Panc1 (cell line): Measurements from ENCODE around the gene CCL25. TPM values are rescaled to one million over a fixed set of nuclear protein-coding genes. Genes with fewer than 3 reads are reported as not detected.

Experiments used
- ATAC-seq: fragments of 200-7000 bp; cut with Tn5 transposase; 2 replicates; pipeline ENCODE4 v1.9.1; 2020; ENCODE audit warnings: mild to moderate bottlenecking, moderate library complexity
- BruUV-seq: library from RNA; stranded (reverse); fragments of 400-500 nt; replicated peaks from 2 replicates; lab custom pipeline; 2021; lab: Mats Ljungman, UMichigan
- CTCF ChIA-PET: fragments of 300-600 bp; sonication (Branson Sonifier 250); formaldehyde crosslinking; loops from one replicate; lab custom pipeline; 2022; ENCODE audit warnings: antibody characterized with exemption; lab: Charles Lee
- POLR2A ChIA-PET: fragments of 300-600 bp; sonication (Branson Sonifier 250); formaldehyde crosslinking; loops from one replicate; lab custom pipeline; 2022; ENCODE audit warnings: antibody characterized with exemption; lab: Charles Lee
- DNase-seq: peaks from one replicate; pipeline ENCODE4 v3.0.0-alpha.2; 2010; ENCODE audit warnings: low read depth, low spot score
- H3K27ac ChIP-seq: 2 replicates; pipeline ENCODE4 v1.5.1; 2011; ENCODE audit warnings: mild to moderate bottlenecking, low read length, inconsistent platforms
- H3K27me3 ChIP-seq: fragments of 200-500 bp; sonication (Bioruptor generic); 2 replicates; pipeline ENCODE4 v1.6.0; 2014; ENCODE audit warnings: low read length, inconsistent platforms; ENCODE audit not compliant: control insufficient read depth, insufficient read depth
- H3K36me3 ChIP-seq: fragments of 200-500 bp; sonication (Bioruptor generic); 2 replicates; pipeline ENCODE4 v1.5.1; 2014; ENCODE audit warnings: inconsistent platforms, mild to moderate bottlenecking, low read length, moderate library complexity; ENCODE audit not compliant: control insufficient read depth, insufficient read depth
- H3K4me1 ChIP-seq: 2 replicates; pipeline ENCODE4 v1.5.1; 2011; ENCODE audit warnings: inconsistent platforms, mild to moderate bottlenecking, low read length, moderate library complexity; ENCODE audit not compliant: control insufficient read depth, insufficient read depth
- H3K4me3 ChIP-seq, 2 experiments: 2 replicates each; pipeline ENCODE4 v1.5.1; 2011 to 2012; ENCODE audit warnings: low read depth in 2 of 2, low read length in 2 of 2, mild to moderate bottlenecking in 2 of 2, inconsistent platforms in 1 of 2, moderate library complexity in 1 of 2
- H3K9me3 ChIP-seq: fragments of 200-500 bp; sonication (Bioruptor generic); 2 replicates; pipeline ENCODE4 v1.5.1; 2014; ENCODE audit warnings: low read depth, mild to moderate bottlenecking, inconsistent platforms, low read length, moderate library complexity; ENCODE audit not compliant: control insufficient read depth, insufficient read depth
- CTCF ChIP-seq: fragments of 450-650 bp; IDR thresholded peaks from 2 replicates; pipeline ENCODE4 v1.5.1; 2017; ENCODE audit warnings: mild to moderate bottlenecking
- POLR2AphosphoS5 ChIP-seq: IDR thresholded peaks from 2 replicates; pipeline ENCODE4 v1.6.1; 2012; ENCODE audit warnings: mild to moderate bottlenecking, low read depth, low read length, moderate library complexity
- SIN3A ChIP-seq: IDR thresholded peaks from 2 replicates; pipeline ENCODE4 v1.6.1; 2012; ENCODE audit warnings: low read depth, mild to moderate bottlenecking, low read length, moderate library complexity, borderline replicate concordance; ENCODE audit not compliant: insufficient read depth
- TCF7L2 ChIP-seq: IDR thresholded peaks from 2 replicates; pipeline ENCODE4 v1.6.1; 2011; ENCODE audit warnings: mild to moderate bottlenecking, low read depth, low read length, inconsistent platforms
- in situ Hi-C: cut with HindIII; loops from 2 replicates; pipeline ENCODE4 v1.10.0; 2016; ENCODE audit warnings: low sequenced_read_pairs, low pct_unique_long_range_greater_than_20kb
- intact Hi-C: fragments of 100-400 bp; cut with micrococcal nuclease; formaldehyde crosslinking; loops from one replicate; pipeline ENCODE4 v1.10.0; 2022; ENCODE audit not compliant: unreplicated experiment
- total RNA-seq: library from RNA; stranded (reverse); gene quantifications from one replicate; pipeline ENCODE4 v1.2.1, GENCODE V29; 2021; ENCODE audit not compliant: unreplicated experiment
- TF ChIP-seq, protein P1 (sequence below), 2 experiments: IDR thresholded peaks; 2 replicates each; pipeline ENCODE4 v1.6.1; 2011 to 2012; ENCODE audit warnings: low read depth in 2 of 2, control low read depth in 1 of 2, low read length in 1 of 2, mild to moderate bottlenecking in 1 of 2, moderate library complexity in 1 of 2; ENCODE audit not compliant: insufficient read depth in 1 of 2

The CCL25 gene
- total RNA-seq, 1 experiment from 2014 or later = not detected

DNA sequence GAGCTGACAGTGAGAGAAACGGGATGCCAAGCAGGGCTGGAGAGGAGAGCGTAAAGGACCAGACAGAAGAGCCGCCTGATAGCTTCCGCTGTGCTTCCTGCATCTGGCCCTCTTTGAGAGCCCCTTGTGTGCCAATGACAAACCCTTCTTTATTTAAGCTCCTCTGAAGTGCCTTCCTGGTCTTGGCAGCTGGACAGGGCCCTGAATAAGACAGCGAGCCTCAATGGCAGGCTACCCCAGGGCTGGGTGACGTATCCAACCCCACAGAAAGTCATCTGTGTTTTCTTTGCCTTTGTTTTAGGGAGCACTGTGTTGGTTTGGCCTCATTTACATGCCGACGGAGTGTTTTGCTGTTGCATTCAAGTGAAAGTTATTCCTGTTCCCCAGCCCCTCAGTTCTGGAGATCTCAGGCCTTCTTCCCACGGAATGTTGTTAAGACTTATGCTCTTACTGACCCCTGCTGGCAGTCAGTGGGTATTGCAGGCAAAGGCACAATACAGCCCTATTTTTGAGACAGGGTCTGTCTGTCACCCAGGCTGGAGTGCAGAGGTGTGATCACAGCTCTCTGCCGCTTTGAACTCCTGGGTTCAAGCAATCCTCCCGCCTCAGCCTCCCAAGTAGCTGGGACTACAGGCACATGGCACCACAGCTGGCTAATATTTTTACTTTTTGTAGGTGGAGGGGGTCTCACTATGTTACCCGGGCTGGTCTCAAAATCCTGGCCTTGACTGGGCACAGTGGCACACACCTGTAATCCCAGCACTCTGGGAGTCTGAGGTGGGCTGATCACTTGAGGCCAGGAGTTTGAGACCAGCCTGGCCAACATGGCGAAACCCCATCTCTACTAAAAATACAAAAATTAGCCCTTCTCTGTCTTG is 16.8 kb downstream of the CCL25 start:
- Histone ChIP-seq H3K9me3 (no peaks in the 10 kb centered on the region), H3K36me3 (no peaks in the 10 kb centered on the region), H3K27ac (no peak overlapping the region), H3K4me3 (no peak overlapping the region), H3K27me3 (no peaks in the 10 kb centered on the region), H3K4me1 (no peaks in the 10 kb centered on the region)
- ChIA-PET CTCF (interaction anchor here (0.5 to 0.8 kb wide), 4 partner anchors 14 to 127 kb away, joined by 3 to 10 read pairs (median 4); no protein-coding TSS in a partner anchor), POLR2A (no interaction called here)
- TF ChIP-seq TCF7L2 = no peak
- TF ChIP-seq CTCF = peak; percentile 85
- TF ChIP-seq, protein P1, sequence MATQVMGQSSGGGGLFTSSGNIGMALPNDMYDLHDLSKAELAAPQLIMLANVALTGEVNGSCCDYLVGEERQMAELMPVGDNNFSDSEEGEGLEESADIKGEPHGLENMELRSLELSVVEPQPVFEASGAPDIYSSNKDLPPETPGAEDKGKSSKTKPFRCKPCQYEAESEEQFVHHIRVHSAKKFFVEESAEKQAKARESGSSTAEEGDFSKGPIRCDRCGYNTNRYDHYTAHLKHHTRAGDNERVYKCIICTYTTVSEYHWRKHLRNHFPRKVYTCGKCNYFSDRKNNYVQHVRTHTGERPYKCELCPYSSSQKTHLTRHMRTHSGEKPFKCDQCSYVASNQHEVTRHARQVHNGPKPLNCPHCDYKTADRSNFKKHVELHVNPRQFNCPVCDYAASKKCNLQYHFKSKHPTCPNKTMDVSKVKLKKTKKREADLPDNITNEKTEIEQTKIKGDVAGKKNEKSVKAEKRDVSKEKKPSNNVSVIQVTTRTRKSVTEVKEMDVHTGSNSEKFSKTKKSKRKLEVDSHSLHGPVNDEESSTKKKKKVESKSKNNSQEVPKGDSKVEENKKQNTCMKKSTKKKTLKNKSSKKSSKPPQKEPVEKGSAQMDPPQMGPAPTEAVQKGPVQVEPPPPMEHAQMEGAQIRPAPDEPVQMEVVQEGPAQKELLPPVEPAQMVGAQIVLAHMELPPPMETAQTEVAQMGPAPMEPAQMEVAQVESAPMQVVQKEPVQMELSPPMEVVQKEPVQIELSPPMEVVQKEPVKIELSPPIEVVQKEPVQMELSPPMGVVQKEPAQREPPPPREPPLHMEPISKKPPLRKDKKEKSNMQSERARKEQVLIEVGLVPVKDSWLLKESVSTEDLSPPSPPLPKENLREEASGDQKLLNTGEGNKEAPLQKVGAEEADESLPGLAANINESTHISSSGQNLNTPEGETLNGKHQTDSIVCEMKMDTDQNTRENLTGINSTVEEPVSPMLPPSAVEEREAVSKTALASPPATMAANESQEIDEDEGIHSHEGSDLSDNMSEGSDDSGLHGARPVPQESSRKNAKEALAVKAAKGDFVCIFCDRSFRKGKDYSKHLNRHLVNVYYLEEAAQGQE (IDR thresholded peaks at IDR 0.05; ENCODE audit: insufficient read depth in 1 of 2, low read depth in 2 of 2, low read length in 1 of 2) = no peak
- TF ChIP-seq SIN3A = no peak
- intact Hi-C loops = no loop called here
- ATAC-seq (no peak), DNase-seq (no peak)
- BruUV-seq = no TSS peak
- in situ Hi-C loops = no loop called here

GRCh38 chr19:8071912-8072311 is 19.4 kb downstream of the CCL25 start:
- BruUV-seq = no TSS peak
- Histone ChIP-seq H3K9me3 (no peaks in the 10 kb centered on the region), H3K36me3 (no peaks in the 10 kb centered on the region), H3K27ac (no peak overlapping the region), H3K4me3 (no peak overlapping the region), H3K27me3 (no peaks in the 10 kb centered on the region), H3K4me1 (no peaks in the 10 kb centered on the region)
- intact Hi-C loops (no loop called here), in situ Hi-C loops (no loop called here)
- CTCF ChIA-PET = no interaction called here
- DNase-seq (no peak), ATAC-seq (no peak)
- TF ChIP-seq TCF7L2 = no peak
- no peak for TF ChIP-seq POLR2AphosphoS5
- TF ChIP-seq CTCF = no peak
- no peak for TF ChIP-seq SIN3A
- TF ChIP-seq, protein P1 (IDR thresholded peaks at IDR 0.05; ENCODE audit: insufficient read depth in 1 of 2, low read depth in 2 of 2, low read length in 1 of 2) = no peak
- POLR2A ChIA-PET = no interaction called here
